ENCODE results near the gene F8. TPM values are rescaled to one million over a fixed set of nuclear protein-coding genes. Genes with fewer than 3 reads are reported as not detected.

The F8 gene
- total RNA-seq, 1 experiment from 2014 or later = 0.20 TPM

- intact Hi-C loops (cut with micrococcal nuclease; ENCODE audit: unreplicated experiment) = no loop called here
- Mint-ChIP-seq H3K27ac (ENCODE audit: unreplicated experiment) (no peak overlapping the region), H3K36me3 (ENCODE audit: insufficient read depth, unreplicated experiment) (peaks cover 4% of the 10 kb centered on the region), H3K4me1 (ENCODE audit: low read depth, unreplicated experiment) (no peaks in the 10 kb centered on the region), H3K27me3 (ENCODE audit: insufficient read depth, unreplicated experiment) (no peaks in the 10 kb centered on the region), H3K4me3 (ENCODE audit: unreplicated experiment) (no peak overlapping the region), H3K9me3 (ENCODE audit: unreplicated experiment) (no peaks in the 10 kb centered on the region)
- ChIA-PET CTCF (interaction anchor here (0.8 kb wide), 1 partner anchor 13 kb away, joined by 3 read pairs; no protein-coding TSS in a partner anchor), POLR2A (no interaction called here)
- Histone ChIP-seq H3K4me3 (ENCODE audit: low read depth, low read length) (no peak overlapping the region), H3K36me3 (ENCODE audit: control insufficient read depth, insufficient read depth, low read length) (no peaks in the 10 kb centered on the region), H3K4me1 (no peaks in the 10 kb centered on the region), H3K9me3 (no peaks in the 10 kb centered on the region), H3K27me3 (replicated peaks; ENCODE audit: control insufficient read depth, insufficient read depth, low read length) (no peaks in the 10 kb centered on the region)
- TF ChIP-seq CTCF (IDR thresholded peaks at IDR 0.05; ENCODE audit: insufficient read depth in 1 of 2, low read depth in 1 of 2, low read length in 1 of 2, severe bottlenecking in 1 of 2, unreplicated experiment in 1 of 2) = peak; percentile 37 to 57
- peak; percentile 45 to 51 for DNase-seq
- no TSS peak for BruUV-seq (replicated peaks)
Observed at GRCh38 chrX:155048977-155049619, 26.6 kb upstream of the F8 start.

DNA sequence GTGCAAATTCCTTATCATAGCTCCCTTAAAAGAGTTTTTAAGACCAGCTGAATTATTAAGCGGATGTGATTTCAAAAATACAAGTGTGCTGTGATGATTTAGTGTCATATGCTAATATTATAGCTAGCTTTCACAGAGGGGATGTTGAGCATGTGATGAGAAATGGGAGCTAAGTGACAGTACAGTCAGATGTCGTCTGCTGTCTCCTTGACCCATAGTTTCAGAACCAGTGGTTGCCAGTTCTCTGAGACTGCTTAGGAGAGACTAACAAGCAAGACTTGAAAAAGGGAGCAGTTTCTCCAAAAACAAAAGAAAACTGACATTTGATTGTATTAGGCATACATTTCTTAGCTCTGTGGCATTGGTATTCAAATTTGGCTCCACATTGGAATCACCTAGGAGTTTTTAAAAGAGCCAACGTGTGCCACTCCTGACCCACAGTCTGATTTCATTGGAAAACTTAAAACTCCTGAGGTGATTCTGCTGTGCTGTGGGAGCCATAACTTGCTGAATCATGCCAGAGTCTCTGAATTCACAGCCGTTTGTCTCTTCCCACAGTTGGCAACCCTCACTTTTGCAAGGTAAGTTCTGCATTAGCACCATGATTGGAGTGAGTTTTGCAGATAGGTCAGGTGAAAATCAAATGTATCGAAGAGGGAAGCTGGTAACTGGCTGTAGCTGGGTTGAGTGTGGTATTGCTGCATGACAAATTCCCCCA, 24.4 kb upstream of the F8 start:
- Mint-ChIP-seq H3K36me3 (ENCODE audit: insufficient read depth, unreplicated experiment) (peaks cover 6% of the 10 kb centered on the region), H3K27me3 (ENCODE audit: insufficient read depth, unreplicated experiment) (no peaks in the 10 kb centered on the region), H3K9me3 (ENCODE audit: unreplicated experiment) (no peaks in the 10 kb centered on the region), H3K4me1 (ENCODE audit: low read depth, unreplicated experiment) (no peaks in the 10 kb centered on the region), H3K27ac (ENCODE audit: unreplicated experiment) (no peak overlapping the region), H3K4me3 (ENCODE audit: unreplicated experiment) (no peak overlapping the region)
- intact Hi-C loops (cut with micrococcal nuclease; ENCODE audit: unreplicated experiment) = no loop called here
- no peak for DNase-seq
- CTCF ChIA-PET = interaction anchor here (0.7 kb wide), 1 partner anchor 344 kb away, joined by 4 read pairs; no protein-coding TSS in a partner anchor
- Histone ChIP-seq H3K9me3 (no peaks in the 10 kb centered on the region), H3K4me3 (ENCODE audit: low read depth, low read length) (no peak overlapping the region), H3K4me1 (no peaks in the 10 kb centered on the region), H3K27me3 (replicated peaks; ENCODE audit: control insufficient read depth, insufficient read depth, low read length) (no peaks in the 10 kb centered on the region), H3K36me3 (ENCODE audit: control insufficient read depth, insufficient read depth, low read length) (no peaks in the 10 kb centered on the region)
- POLR2A ChIA-PET = no interaction called here
- no TSS peak for BruUV-seq (replicated peaks)
- TF ChIP-seq CTCF (IDR thresholded peaks at IDR 0.05; ENCODE audit: insufficient read depth in 1 of 2, low read depth in 1 of 2, low read length in 1 of 2, severe bottlenecking in 1 of 2, unreplicated experiment in 1 of 2) = no peak

- Mint-ChIP-seq H3K27me3 (ENCODE audit: insufficient read depth, unreplicated experiment) (no peaks in the 10 kb centered on the region), H3K9me3 (ENCODE audit: unreplicated experiment) (no peaks in the 10 kb centered on the region), H3K27ac (ENCODE audit: unreplicated experiment) (no peak overlapping the region), H3K4me1 (ENCODE audit: low read depth, unreplicated experiment) (no peaks in the 10 kb centered on the region), H3K36me3 (ENCODE audit: insufficient read depth, unreplicated experiment) (peaks cover 6% of the 10 kb centered on the region), H3K4me3 (ENCODE audit: unreplicated experiment) (no peak overlapping the region)
- DNase-seq = no peak
- H3K9me3 ChIP-seq = no peaks in the 10 kb centered on the region
- POLR2A ChIA-PET = no interaction called here
- no peaks in the 10 kb centered on the region for H3K27me3 ChIP-seq (replicated peaks; ENCODE audit: control insufficient read depth, insufficient read depth, low read length)
- intact Hi-C loops (cut with micrococcal nuclease; ENCODE audit: unreplicated experiment) = no loop called here
- no peak for TF ChIP-seq CTCF (IDR thresholded peaks at IDR 0.05; ENCODE audit: insufficient read depth in 1 of 2, low read depth in 1 of 2, low read length in 1 of 2, severe bottlenecking in 1 of 2, unreplicated experiment in 1 of 2)
- CTCF ChIA-PET = no interaction called here
- H3K36me3 ChIP-seq (ENCODE audit: control insufficient read depth, insufficient read depth, low read length) = no peaks in the 10 kb centered on the region
- no peaks in the 10 kb centered on the region for H3K4me1 ChIP-seq
- H3K4me3 ChIP-seq (ENCODE audit: low read depth, low read length) = no peak overlapping the region
- BruUV-seq (replicated peaks) = no TSS peak
Observed at GRCh38 chrX:155046129-155046810, 23.7 kb upstream of the F8 start.
